Mesenchymal stem cell (in vitro differentiated cells and primary cell): ENCODE measurements around the gene CXCL3.
A peak's percentile ranks its signal among the peaks of the same experiment; 100 is the strongest.

Experiments
- DNase-seq: peaks from one replicate; pipeline ENCODE4 v3.0.0-alpha.2; 2013
- H2AFZ ChIP-seq: one replicate; pipeline ENCODE4 v1.6.1; 2013; ENCODE audit warnings: low read depth, mild to moderate bottlenecking, control low read depth, inconsistent platforms, low read length, moderate library complexity
- H2AK5ac ChIP-seq: 2 replicates; pipeline ENCODE4 v1.6.1; 2013; ENCODE audit warnings: low read length, moderate library complexity, mild to moderate bottlenecking, inconsistent platforms; ENCODE audit not compliant: severe bottlenecking
- H2BK120ac ChIP-seq: one replicate; pipeline ENCODE4 v1.6.1; 2013; ENCODE audit warnings: low read depth, mild to moderate bottlenecking, inconsistent platforms, low read length, moderate library complexity
- H2BK12ac ChIP-seq, 2 experiments: one replicate each; pipeline ENCODE4 v1.6.1; 2013; ENCODE audit warnings: inconsistent platforms in 2 of 2, low read length in 2 of 2, mild to moderate bottlenecking in 2 of 2, moderate library complexity in 2 of 2, control low read depth in 1 of 2
- H2BK15ac ChIP-seq: one replicate; pipeline ENCODE4 v1.6.1; 2013; ENCODE audit warnings: mild to moderate bottlenecking, low read depth, inconsistent platforms; ENCODE audit not compliant: poor library complexity, severe bottlenecking
- H2BK5ac ChIP-seq: 2 replicates; pipeline ENCODE4 v1.6.1; 2013; ENCODE audit warnings: low read depth, mild to moderate bottlenecking, low read length, control low read depth, inconsistent platforms; ENCODE audit not compliant: poor library complexity, severe bottlenecking
- H3K14ac ChIP-seq, 2 experiments: one replicate each; pipeline ENCODE4 v1.6.1; 2013; ENCODE audit warnings: inconsistent platforms in 2 of 2, low read length in 2 of 2, control low read depth in 1 of 2, mild to moderate bottlenecking in 1 of 2, moderate library complexity in 1 of 2
- H3K18ac ChIP-seq, 2 experiments: one replicate each; pipeline ENCODE4 v1.6.1; 2013; ENCODE audit warnings: inconsistent platforms in 2 of 2, low read length in 2 of 2, control low read depth in 1 of 2, low read depth in 1 of 2, mild to moderate bottlenecking in 1 of 2
- H3K23ac ChIP-seq, 2 experiments: one replicate each; pipeline ENCODE4 v1.6.1; 2013; ENCODE audit warnings: inconsistent platforms in 2 of 2, low read length in 2 of 2, mild to moderate bottlenecking in 2 of 2, moderate library complexity in 2 of 2, control low read depth in 1 of 2
- H3K27ac ChIP-seq: 2 replicates; pipeline ENCODE4 v1.5.1; 2013; ENCODE audit warnings: mild to moderate bottlenecking, moderate library complexity, low read length, control low read depth, inconsistent platforms; ENCODE audit not compliant: poor library complexity, severe bottlenecking
- H3K27me3 ChIP-seq, 2 experiments: 2 replicates each; pipeline versions ENCODE4 v1.6.1 to v1.7.0; 2013; ENCODE audit warnings: low read length in 2 of 2, mild to moderate bottlenecking in 2 of 2, moderate library complexity in 2 of 2, control low read depth in 1 of 2, inconsistent platforms in 1 of 2; ENCODE audit not compliant: control insufficient read depth in 1 of 2, insufficient read depth in 1 of 2
- H3K36me3 ChIP-seq, 2 experiments: 2 replicates each; pipeline versions ENCODE4 v1.6.1 to v1.7.0; 2013; ENCODE audit warnings: low read length in 2 of 2, control low read depth in 1 of 2, inconsistent platforms in 1 of 2, low read depth in 1 of 2, mild to moderate bottlenecking in 1 of 2; ENCODE audit not compliant: insufficient read depth in 2 of 2, control insufficient read depth in 1 of 2
- H3K4ac ChIP-seq, 2 experiments: one replicate each; pipeline ENCODE4 v1.6.1; 2013; ENCODE audit warnings: inconsistent platforms in 2 of 2, low read length in 2 of 2, mild to moderate bottlenecking in 2 of 2, moderate library complexity in 2 of 2, control low read depth in 1 of 2, low read depth in 1 of 2
- H3K4me1 ChIP-seq: 2 replicates; pipeline ENCODE4 v1.6.1; 2013; ENCODE audit warnings: low read depth, low read length, control low read depth; ENCODE audit not compliant: control insufficient read depth, insufficient read depth
- H3K4me2 ChIP-seq: 2 replicates; pipeline ENCODE4 v1.6.1; 2013; ENCODE audit warnings: low read length, mild to moderate bottlenecking, inconsistent platforms; ENCODE audit not compliant: poor library complexity, severe bottlenecking
- H3K4me3 ChIP-seq, 2 experiments: 2 replicates each; pipeline versions ENCODE4 v1.5.1 to v1.7.0; 2013; ENCODE audit warnings: low read length in 2 of 2, mild to moderate bottlenecking in 2 of 2, control low read depth in 1 of 2, low read depth in 1 of 2; ENCODE audit not compliant: insufficient read depth in 1 of 2
- H3K79me1 ChIP-seq: replicated peaks from 2 replicates; pipeline ENCODE4 v1.6.1; 2013; ENCODE audit warnings: mild to moderate bottlenecking, control low read depth, low read length, inconsistent platforms; ENCODE audit not compliant: poor library complexity, severe bottlenecking
- H3K9ac ChIP-seq: 2 replicates; pipeline ENCODE4 v1.7.0; 2013; ENCODE audit warnings: mild to moderate bottlenecking, low read length, moderate library complexity
- H3K9me3 ChIP-seq: 2 replicates; pipeline ENCODE4 v1.7.0; 2013; ENCODE audit warnings: mild to moderate bottlenecking, low read length; ENCODE audit not compliant: control insufficient read depth
- H4K8ac ChIP-seq: one replicate; pipeline ENCODE4 v1.6.1; 2013; ENCODE audit warnings: inconsistent platforms, mild to moderate bottlenecking, low read length, moderate library complexity
- H4K91ac ChIP-seq: one replicate; pipeline ENCODE4 v1.6.1; 2013; ENCODE audit warnings: mild to moderate bottlenecking, low read length, inconsistent platforms
- WGBS: methylation state at CpG from one replicate; pipeline ENCODE4 v1.1.7; 2013; ENCODE audit warnings: mixed read lengths; 5-methylcytosine and 5-hydroxymethylcytosine counted together

CXCL3 gene

DNA sequence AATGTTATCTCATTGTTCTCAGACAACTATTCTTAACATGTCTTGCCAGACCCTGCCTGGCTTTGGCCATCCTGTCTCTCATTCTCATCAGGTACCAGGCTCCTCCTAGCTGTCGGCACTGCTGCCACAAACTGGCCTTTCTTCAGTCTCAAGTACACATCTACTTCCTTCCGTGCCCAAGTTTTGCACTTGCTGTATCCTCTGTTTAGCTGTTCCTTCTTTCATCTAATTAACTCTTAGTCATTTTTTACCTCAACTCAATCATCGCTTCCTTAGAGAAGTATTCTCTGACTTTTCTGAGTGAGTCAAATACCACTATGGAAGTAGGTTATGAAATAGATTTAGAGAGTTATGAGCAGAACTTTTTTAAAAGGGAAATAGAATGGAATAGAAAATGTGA is 19.7 kb downstream of the CXCL3 start:
- Histone ChIP-seq H3K4me2 (no peak overlapping the region), H3K9ac (no peak overlapping the region), H3K36me3 (no peaks in the 10 kb centered on the region), H3K23ac (no peak overlapping the region), H2BK12ac (peak overlapping the region in 1 of 2 experiments; percentile 88), H3K14ac (peak overlapping the region in 1 of 2 experiments; percentile 46), H3K18ac (peak overlapping the region in 1 of 2 experiments; percentile 80), H3K4ac (no peak overlapping the region), H3K27me3 (no peaks in the 10 kb centered on the region), H3K79me1 (no peaks in the 10 kb centered on the region), H4K8ac (no peak overlapping the region), H2BK15ac (no peak overlapping the region), H3K4me1 (no peaks in the 10 kb centered on the region), H2BK120ac (no peak overlapping the region), H2AK5ac (no peak overlapping the region), H2AFZ (no peak overlapping the region), H4K91ac (no peak overlapping the region), H3K27ac (no peak overlapping the region), H3K4me3 (no peak overlapping the region), H3K9me3 (no peaks in the 10 kb centered on the region), H2BK5ac (no peak overlapping the region)
- no peak for DNase-seq
- 80% methylated on average over 2 of the region's 3 CpGs for WGBS

DNA sequence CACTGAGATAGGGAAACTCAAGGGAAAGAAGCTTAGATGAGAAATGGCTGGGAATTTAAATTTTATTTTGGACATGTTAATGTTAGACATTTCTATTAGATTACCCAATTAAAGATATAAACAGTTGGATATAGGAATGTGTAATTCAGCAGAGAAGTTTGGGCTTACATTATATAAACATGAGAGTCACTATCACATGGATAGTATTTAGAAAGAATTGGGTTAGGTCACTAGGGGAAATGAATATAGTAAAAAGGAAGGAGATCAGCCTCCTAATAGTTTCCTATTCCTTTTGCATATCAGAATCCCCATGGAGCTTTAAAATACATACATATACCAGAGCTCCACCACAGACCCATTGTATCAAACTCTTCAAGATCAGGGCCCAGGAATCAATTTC is 20.4 kb downstream of the CXCL3 start:
- Histone ChIP-seq H3K9ac (no peak overlapping the region), H2BK5ac (no peak overlapping the region), H3K27me3 (no peaks in the 10 kb centered on the region), H3K23ac (no peak overlapping the region), H3K14ac (no peak overlapping the region), H3K4ac (no peak overlapping the region), H2BK120ac (no peak overlapping the region), H3K9me3 (no peaks in the 10 kb centered on the region), H4K8ac (no peak overlapping the region), H2BK15ac (no peak overlapping the region), H3K18ac (no peak overlapping the region), H4K91ac (no peak overlapping the region), H2AFZ (no peak overlapping the region), H2AK5ac (no peak overlapping the region), H2BK12ac (no peak overlapping the region), H3K4me2 (no peak overlapping the region), H3K4me1 (no peaks in the 10 kb centered on the region), H3K36me3 (no peaks in the 10 kb centered on the region), H3K79me1 (no peaks in the 10 kb centered on the region), H3K27ac (no peak overlapping the region), H3K4me3 (no peak overlapping the region)
- DNase-seq = peak; percentile 33

DNA sequence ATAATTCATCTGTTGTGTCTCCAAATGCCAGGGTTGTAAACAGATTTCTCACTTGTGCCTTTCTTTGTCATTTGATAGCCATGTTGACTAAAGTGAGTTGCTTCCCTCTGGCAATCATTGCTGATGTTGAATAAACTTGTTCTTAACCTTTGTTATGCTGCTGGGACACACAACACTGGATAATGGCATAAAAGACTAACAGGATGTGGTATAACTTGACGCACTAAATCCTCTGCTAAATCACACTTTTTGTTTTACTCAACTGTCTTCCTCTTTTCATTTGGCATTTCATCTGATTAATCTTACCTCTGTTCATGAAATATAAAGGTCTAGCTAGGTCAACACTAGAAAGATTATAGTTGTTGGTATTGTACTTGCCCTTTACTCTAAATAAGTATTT is 22.4 kb downstream of the CXCL3 start:
- H3K18ac ChIP-seq = no peak overlapping the region
- no peaks in the 10 kb centered on the region for H3K9me3 ChIP-seq
- no peak overlapping the region for H2BK5ac ChIP-seq
- DNase-seq = peak; percentile 64
- no peak overlapping the region for H2BK12ac ChIP-seq
- H3K9ac ChIP-seq = no peak overlapping the region
- H3K36me3 ChIP-seq = no peaks in the 10 kb centered on the region
- no peak overlapping the region for H4K91ac ChIP-seq
- no peaks in the 10 kb centered on the region for H3K79me1 ChIP-seq
- no peak overlapping the region for H2BK120ac ChIP-seq
- no peak overlapping the region for H3K4me3 ChIP-seq
- no peak overlapping the region for H2AK5ac ChIP-seq
- WGBS = 43% methylated on average over 1 of the region's 1 CpG
- no peak overlapping the region for H3K4ac ChIP-seq
- no peak overlapping the region for H2AFZ ChIP-seq
- no peak overlapping the region for H3K27ac ChIP-seq
- no peaks in the 10 kb centered on the region for H3K27me3 ChIP-seq
- H3K23ac ChIP-seq = no peak overlapping the region
- H3K4me2 ChIP-seq = no peak overlapping the region
- H3K4me1 ChIP-seq = no peaks in the 10 kb centered on the region
- no peak overlapping the region for H2BK15ac ChIP-seq
- no peak overlapping the region for H3K14ac ChIP-seq
- H4K8ac ChIP-seq = no peak overlapping the region

DNA sequence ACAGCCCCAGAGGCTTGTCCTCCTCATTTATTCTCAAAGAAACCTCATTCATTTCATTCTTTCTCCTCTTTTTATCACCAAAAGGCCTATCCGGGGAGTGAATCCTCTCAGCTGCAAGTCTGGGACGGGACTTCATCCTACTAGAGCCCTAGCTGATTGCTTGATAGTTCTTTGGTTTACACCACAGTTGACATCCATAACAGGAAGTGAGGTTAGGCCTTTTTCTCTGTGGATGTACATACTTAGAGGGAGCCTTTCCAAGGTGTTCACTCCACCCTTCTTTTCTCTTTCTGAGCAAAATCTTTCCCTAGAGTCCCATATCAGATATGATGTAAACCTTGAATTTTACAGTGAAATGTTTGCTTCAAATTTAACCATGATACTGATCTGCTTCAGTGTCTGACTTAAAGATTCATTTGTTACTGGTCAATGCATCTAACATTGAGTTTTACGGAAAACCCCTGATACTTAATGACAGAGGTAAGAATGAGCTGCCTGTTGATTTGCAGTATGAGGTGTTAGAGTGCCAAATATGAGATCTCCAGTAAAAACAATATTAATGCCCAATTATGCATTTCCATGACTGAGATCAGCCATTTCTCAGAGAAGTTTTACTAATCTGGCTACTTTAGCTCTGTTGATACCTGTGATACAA is 23.2 kb downstream of the CXCL3 start:
- 85% methylated on average over 2 of the region's 3 CpGs for WGBS
- Histone ChIP-seq H3K4me1 (no peaks in the 10 kb centered on the region), H3K36me3 (no peaks in the 10 kb centered on the region), H2BK5ac (no peak overlapping the region), H4K91ac (no peak overlapping the region), H2AFZ (no peak overlapping the region), H3K79me1 (no peaks in the 10 kb centered on the region), H2AK5ac (no peak overlapping the region), H3K4me3 (no peak overlapping the region), H2BK120ac (no peak overlapping the region), H3K4ac (no peak overlapping the region), H3K4me2 (no peak overlapping the region), H3K27me3 (no peaks in the 10 kb centered on the region), H2BK12ac (no peak overlapping the region), H4K8ac (no peak overlapping the region), H3K14ac (no peak overlapping the region), H3K27ac (no peak overlapping the region), H3K23ac (no peak overlapping the region), H3K9me3 (no peaks in the 10 kb centered on the region), H2BK15ac (no peak overlapping the region), H3K18ac (no peak overlapping the region), H3K9ac (no peak overlapping the region)
- DNase-seq = no peak
